ENCODE results near the gene OLFM1. TPM values are rescaled to one million over a fixed set of nuclear protein-coding genes. Genes with fewer than 3 reads are reported as not detected.

OLFM1 gene
- total and polyA plus RNA-seq, 4 donors, result 7.6 to 24.8 (median 15.8) TPM

GRCh38 chr9:135102331-135102730 is 14.9 kb downstream of the OLFM1 start:
- 83 to 84% methylated on average over 12 of the region's 12 CpGs for WGBS, 2 donors
- ATAC-seq (ENCODE audit: insufficient read depth, low FRiP score), result no peak
- Histone ChIP-seq H3K27me3 (ENCODE audit: control insufficient read depth in 3 of 3, insufficient read depth in 3 of 3, low read length in 2 of 3) (peaks cover 0 to 7% (median 0%) of the 10 kb centered on the region in 3 donors), H3K36me3 (ENCODE audit: control insufficient read depth in 4 of 4, insufficient read depth in 4 of 4, low read length in 4 of 4) (no peaks in the 10 kb centered on the region), H3K9ac (ENCODE audit: insufficient read depth in 1 of 2, low read length in 2 of 2) (no peak overlapping the region), H3K27ac (ENCODE audit: low read depth in 1 of 2, low read length in 1 of 2) (no peak overlapping the region), H3K9me3 (ENCODE audit: control insufficient read depth in 4 of 4, insufficient read depth in 3 of 4, low read length in 3 of 4) (no peaks in the 10 kb centered on the region), H3K4me3 (no peak overlapping the region), H3K4me1 (ENCODE audit: control insufficient read depth in 5 of 5, insufficient read depth in 5 of 5, low read length in 5 of 5) (peaks cover 0 to 16% (median 0%) of the 10 kb centered on the region in 5 donors)
- TF ChIP-seq CTCF (IDR thresholded peaks at IDR 0.05; ENCODE audit: control extremely low read depth, extremely low read depth), result no peak
- no peak for DNase-seq

- H3K9ac ChIP-seq (ENCODE audit: insufficient read depth in 1 of 2, low read length in 2 of 2), result no peak overlapping the region
- DNase-seq (no peak), ATAC-seq (ENCODE audit: insufficient read depth, low FRiP score) (no peak)
- WGBS, 2 donors, result 48 to 49% methylated on average over 9 of the region's 9 CpGs
- no peak overlapping the region for H3K27ac ChIP-seq (ENCODE audit: low read depth in 1 of 2, low read length in 1 of 2)
- no peaks in the 10 kb centered on the region for H3K36me3 ChIP-seq (ENCODE audit: control insufficient read depth in 4 of 4, insufficient read depth in 4 of 4, low read length in 4 of 4)
- H3K9me3 ChIP-seq (ENCODE audit: control insufficient read depth in 4 of 4, insufficient read depth in 3 of 4, low read length in 3 of 4), result no peaks in the 10 kb centered on the region
- TF ChIP-seq CTCF (IDR thresholded peaks at IDR 0.05; ENCODE audit: control extremely low read depth, extremely low read depth), result no peak
- H3K4me3 ChIP-seq, result no peak overlapping the region
- peaks cover 0 to 7% (median 4%) of the 10 kb centered on the region in 3 donors for H3K27me3 ChIP-seq (ENCODE audit: control insufficient read depth in 3 of 3, insufficient read depth in 3 of 3, low read length in 2 of 3)
- H3K4me1 ChIP-seq (ENCODE audit: control insufficient read depth in 5 of 5, insufficient read depth in 5 of 5, low read length in 5 of 5), result peaks cover 0 to 23% (median 0%) of the 10 kb centered on the region in 5 donors
These were observed 15.6 kb downstream of the OLFM1 start for GRCh38 chr9:135103001-135103446.

GRCh38 chr9:135103931-135104639 is 16.6 kb downstream of the OLFM1 start:
- H3K9me3 ChIP-seq (ENCODE audit: control insufficient read depth in 4 of 4, insufficient read depth in 3 of 4, low read length in 3 of 4), result no peaks in the 10 kb centered on the region
- H3K27me3 ChIP-seq (ENCODE audit: control insufficient read depth in 3 of 3, insufficient read depth in 3 of 3, low read length in 2 of 3), result peaks cover 0 to 11% (median 4%) of the 10 kb centered on the region in 3 donors
- WGBS, 2 donors, result 71 to 75% methylated on average over 27 to 28 of the region's 28 CpGs
- H3K9ac ChIP-seq (ENCODE audit: insufficient read depth in 1 of 2, low read length in 2 of 2), result no peak overlapping the region
- TF ChIP-seq CTCF (IDR thresholded peaks at IDR 0.05; ENCODE audit: control extremely low read depth, extremely low read depth), result no peak
- no peak overlapping the region for H3K27ac ChIP-seq (ENCODE audit: low read depth in 1 of 2, low read length in 1 of 2)
- DNase-seq (no peak), ATAC-seq (ENCODE audit: insufficient read depth, low FRiP score) (no peak)
- H3K4me1 ChIP-seq (ENCODE audit: control insufficient read depth in 5 of 5, insufficient read depth in 5 of 5, low read length in 5 of 5), result peaks cover 0 to 28% (median 0%) of the 10 kb centered on the region in 5 donors
- H3K4me3 ChIP-seq, result no peak overlapping the region
- no peaks in the 10 kb centered on the region for H3K36me3 ChIP-seq (ENCODE audit: control insufficient read depth in 4 of 4, insufficient read depth in 4 of 4, low read length in 4 of 4)
